Bronchial epithelial cell (primary cell): ENCODE measurements around the gene AOPEP. TPM values are rescaled to one million over a fixed set of nuclear protein-coding genes. Genes with fewer than 3 reads are reported as not detected.

Experiments used
- DNase-seq: peaks from one replicate; pipeline ENCODE4 v3.0.0-alpha.2; 2010; ENCODE audit warnings: low read depth
- FAIRE-seq: peaks from 2 replicates; lab custom pipeline; 2011; peaks lifted over from hg19 to GRCh38; lab: Jason Lieb, UNC
- H3K27me3 ChIP-seq: 2 replicates; pipeline ENCODE4 v1.5.1; 2011; ENCODE audit warnings: low read length; ENCODE audit not compliant: control insufficient read depth, insufficient read depth
- H3K36me3 ChIP-seq: 2 replicates; pipeline ENCODE4 v1.5.1; 2011; ENCODE audit warnings: low read length; ENCODE audit not compliant: control insufficient read depth, insufficient read depth
- H3K4me3 ChIP-seq: 2 replicates; pipeline ENCODE4 v1.5.1; 2011; ENCODE audit warnings: mild to moderate bottlenecking, low read depth, low read length, control low read depth
- total RNA-seq: library from RNA; depleted of rRNA; stranded (reverse); fragments of >200 nt; gene quantifications from 2 replicates; pipeline ENCODE4 v1.2.1, GENCODE V29; 2014
- TF ChIP-seq, protein P1 (sequence below): IDR thresholded peaks from 2 replicates; pipeline ENCODE4 v1.5.1; 2011; ENCODE audit warnings: mild to moderate bottlenecking, moderate library complexity, low read length, control low read depth, inconsistent platforms; ENCODE audit not compliant: insufficient read depth, severe bottlenecking

Gene AOPEP
- total RNA-seq, 1 donor from 2014 or later = 91.1 TPM

DNA sequence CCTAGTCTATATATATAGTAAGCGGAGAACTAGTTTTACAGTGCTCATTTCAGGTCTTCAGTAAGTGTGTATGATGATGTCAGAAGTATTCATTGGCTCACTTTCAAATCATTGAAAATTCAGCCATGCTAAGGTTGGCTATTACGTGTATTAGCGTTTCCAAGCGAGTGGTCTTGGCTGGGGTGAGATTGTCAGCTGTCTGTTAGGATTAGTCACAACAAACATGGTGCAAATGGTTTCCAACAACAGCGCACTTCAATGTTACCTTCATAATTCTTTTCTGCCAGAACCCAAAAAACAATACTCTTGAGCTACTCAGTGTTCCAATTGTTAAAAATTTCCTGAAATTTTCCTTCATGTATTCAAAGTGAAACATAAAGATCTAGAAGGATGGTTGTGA is 283.0 kb downstream of the AOPEP start:
- FAIRE-seq = no peak
- Histone ChIP-seq H3K27me3 (no peaks in the 10 kb centered on the region), H3K36me3 (peaks cover 12% of the 10 kb centered on the region), H3K4me3 (no peak overlapping the region)
- DNase-seq = peak; percentile 82
- TF ChIP-seq, protein P1, sequence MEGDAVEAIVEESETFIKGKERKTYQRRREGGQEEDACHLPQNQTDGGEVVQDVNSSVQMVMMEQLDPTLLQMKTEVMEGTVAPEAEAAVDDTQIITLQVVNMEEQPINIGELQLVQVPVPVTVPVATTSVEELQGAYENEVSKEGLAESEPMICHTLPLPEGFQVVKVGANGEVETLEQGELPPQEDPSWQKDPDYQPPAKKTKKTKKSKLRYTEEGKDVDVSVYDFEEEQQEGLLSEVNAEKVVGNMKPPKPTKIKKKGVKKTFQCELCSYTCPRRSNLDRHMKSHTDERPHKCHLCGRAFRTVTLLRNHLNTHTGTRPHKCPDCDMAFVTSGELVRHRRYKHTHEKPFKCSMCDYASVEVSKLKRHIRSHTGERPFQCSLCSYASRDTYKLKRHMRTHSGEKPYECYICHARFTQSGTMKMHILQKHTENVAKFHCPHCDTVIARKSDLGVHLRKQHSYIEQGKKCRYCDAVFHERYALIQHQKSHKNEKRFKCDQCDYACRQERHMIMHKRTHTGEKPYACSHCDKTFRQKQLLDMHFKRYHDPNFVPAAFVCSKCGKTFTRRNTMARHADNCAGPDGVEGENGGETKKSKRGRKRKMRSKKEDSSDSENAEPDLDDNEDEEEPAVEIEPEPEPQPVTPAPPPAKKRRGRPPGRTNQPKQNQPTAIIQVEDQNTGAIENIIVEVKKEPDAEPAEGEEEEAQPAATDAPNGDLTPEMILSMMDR = no peak

DNA sequence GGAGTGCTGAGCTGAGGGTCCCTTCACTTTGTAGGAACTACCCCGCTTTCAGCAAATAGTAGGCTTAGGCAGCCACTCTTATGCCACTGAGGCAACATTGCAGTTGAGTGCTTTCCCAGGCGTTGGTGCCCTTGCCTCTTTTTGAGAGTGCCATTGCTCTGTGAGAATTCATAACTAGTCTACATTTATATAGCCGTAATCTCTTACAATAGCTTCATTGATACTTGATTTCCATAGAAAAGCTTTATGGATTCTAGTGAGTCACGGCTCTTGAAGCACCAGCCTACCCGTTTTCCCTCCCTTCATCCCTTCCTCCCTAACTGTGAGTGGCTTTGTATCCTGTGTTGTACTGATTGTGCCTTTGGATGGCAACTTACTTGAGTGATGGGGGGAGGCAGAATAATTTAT is 283.9 kb downstream of the AOPEP start:
- DNase-seq = peak; percentile 49
- Histone ChIP-seq H3K36me3 (peaks cover 14% of the 10 kb centered on the region), H3K27me3 (no peaks in the 10 kb centered on the region), H3K4me3 (no peak overlapping the region)
- no peak for FAIRE-seq
- TF ChIP-seq, protein P1 = no peak

- H3K36me3 ChIP-seq = peaks cover 18% of the 10 kb centered on the region
- no peak for DNase-seq
- FAIRE-seq = no peak
- H3K4me3 ChIP-seq = no peak overlapping the region
- no peaks in the 10 kb centered on the region for H3K27me3 ChIP-seq
- TF ChIP-seq, protein P1 = no peak
Observed at GRCh38 chr9:95012035-95012708, 285.7 kb downstream of the AOPEP start.

GRCh38 chr9:95012902-95013301 is 286.4 kb downstream of the AOPEP start:
- no peak for FAIRE-seq
- peaks cover 16% of the 10 kb centered on the region for H3K36me3 ChIP-seq

DNA sequence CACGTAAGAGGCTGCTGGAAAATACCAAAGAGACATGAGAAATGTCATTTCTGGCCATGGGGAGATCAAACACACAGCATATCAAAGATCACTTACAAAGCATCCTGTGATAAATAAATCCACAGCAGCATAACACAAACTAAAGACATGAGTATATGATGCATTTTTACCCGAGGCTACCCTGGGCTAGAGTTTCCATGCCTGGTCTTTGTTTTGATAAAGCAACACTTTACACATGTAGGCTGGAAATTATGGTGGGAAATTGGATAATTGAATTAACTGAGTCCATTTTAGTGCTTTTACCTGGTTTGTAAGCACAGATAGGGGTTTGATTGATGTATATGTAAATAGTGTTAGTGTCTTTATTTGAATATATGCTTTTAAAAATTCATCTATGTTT is 288.4 kb downstream of the AOPEP start:
- DNase-seq (no peak), FAIRE-seq (no peak)
- Histone ChIP-seq H3K27me3 (no peaks in the 10 kb centered on the region), H3K4me3 (no peak overlapping the region), H3K36me3 (peaks cover 14% of the 10 kb centered on the region)
- TF ChIP-seq, protein P1 = no peak

More at GRCh38 chr9:95012902-95013301, 286.4 kb downstream of the AOPEP start:
- TF ChIP-seq, protein P1 = no peak
- no peak for DNase-seq
- Histone ChIP-seq H3K4me3 (no peak overlapping the region), H3K27me3 (no peaks in the 10 kb centered on the region)

DNA sequence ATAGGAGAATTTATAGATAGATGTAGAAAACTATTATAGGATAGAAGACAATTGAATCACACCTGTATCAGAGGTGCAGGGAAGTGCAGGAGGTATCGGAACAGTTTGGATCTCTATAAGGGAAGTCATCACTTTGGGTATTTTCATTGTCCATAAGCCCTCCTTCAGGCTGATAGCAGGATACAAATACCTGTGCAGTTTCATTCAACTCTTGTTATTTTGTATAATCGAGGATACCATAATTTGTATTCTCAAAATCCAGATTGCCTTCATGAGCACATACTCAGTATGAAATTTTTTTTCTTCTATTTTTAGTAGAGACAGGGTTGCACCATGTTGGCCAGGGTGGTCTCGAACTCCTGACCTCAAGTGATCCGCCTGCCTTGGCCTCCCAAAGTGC is 289.1 kb downstream of the AOPEP start:
- peaks cover 12% of the 10 kb centered on the region for H3K36me3 ChIP-seq
- no peak overlapping the region for H3K4me3 ChIP-seq
- FAIRE-seq (no peak), DNase-seq (no peak)
- no peaks in the 10 kb centered on the region for H3K27me3 ChIP-seq
- TF ChIP-seq, protein P1 = no peak
